GM18507 (cell line): ENCODE results near the gene ADGRL1.
A peak's percentile ranks its signal among the peaks of the same experiment; 100 is the strongest.
"Not testable (repeated sequence)": the region's sequence is repeated elsewhere in the genome, so short reads cannot be mapped to it uniquely, and the experiment has no call there.

Source experiments
- DNase-seq: peaks from one replicate; pipeline ENCODE4 v3.0.0; 2011; ENCODE audit warnings: low read depth; ENCODE audit not compliant: insufficient read length; ENCODE audit errors: extremely low spot score
- FAIRE-seq: peaks from 2 replicates; lab custom pipeline; 2011; peaks lifted over from hg19 to GRCh38; lab: Jason Lieb, UNC

Gene ADGRL1

GRCh38 chr19:14148751-14149410, 57.1 kb downstream of the ADGRL1 start:
- FAIRE-seq (no peak), DNase-seq (no peak)

GRCh38 chr19:14147797-14148605, 58.0 kb downstream of the ADGRL1 start:
- DNase-seq (peak; percentile 46), FAIRE-seq (no peak)

GRCh38 chr19:14146789-14147216, 59.2 kb downstream of the ADGRL1 start:
- DNase-seq (no peak), FAIRE-seq (no peak)

GRCh38 chr19:14146169-14146568, 59.8 kb downstream of the ADGRL1 start:
- FAIRE-seq, DNase-seq: not testable (repeated sequence)

DNA sequence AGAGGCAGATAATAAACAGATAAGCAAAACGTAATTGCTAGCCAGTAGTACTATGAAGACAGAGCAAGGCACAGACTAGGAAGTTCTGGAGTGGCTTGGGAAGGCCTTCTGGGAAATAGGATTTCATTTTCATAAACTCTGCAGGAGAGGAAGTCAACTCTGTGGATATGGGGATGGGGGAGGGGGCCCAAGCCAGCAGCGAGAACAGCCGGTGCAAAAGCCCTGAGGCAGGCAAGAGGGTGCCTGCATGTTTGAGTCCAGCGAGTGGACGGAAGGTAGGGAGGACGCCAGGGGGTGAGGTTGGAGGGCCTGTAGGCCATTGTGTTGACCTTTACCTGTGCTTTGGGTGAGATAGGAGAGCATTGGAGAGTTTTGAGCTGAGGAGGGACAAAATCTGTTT, 60.6 kb downstream of the ADGRL1 start:
- DNase-seq, result no peak

GRCh38 chr19:14142262-14143190, 63.4 kb downstream of the ADGRL1 start:
- FAIRE-seq, result no peak
- DNase-seq, result no peak

More for the DNA sequence above, 60.6 kb downstream of the ADGRL1 start:
- FAIRE-seq, result no peak

GRCh38 chr19:14141041-14141440, 64.9 kb downstream of the ADGRL1 start:
- FAIRE-seq (no peak), DNase-seq (no peak)

DNA sequence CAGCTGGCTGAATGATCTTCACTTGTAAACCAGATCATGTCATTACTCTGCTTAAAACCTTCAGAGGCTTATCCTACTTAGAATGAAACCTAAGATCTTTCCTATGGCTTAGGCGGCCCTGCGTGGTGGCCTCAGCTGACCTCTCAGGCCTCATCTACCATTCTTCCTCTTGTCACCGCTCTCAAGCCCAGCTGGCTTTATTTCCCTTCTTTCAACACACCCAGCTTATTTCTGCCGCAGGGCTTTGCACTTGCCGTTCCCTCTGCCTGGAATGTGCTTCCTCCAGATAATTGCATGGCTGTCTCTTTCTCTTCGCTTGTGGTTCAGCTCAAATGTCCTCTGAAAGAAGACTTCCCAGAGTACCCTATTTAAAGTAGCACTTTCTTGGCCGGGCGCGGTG, 66.0 kb downstream of the ADGRL1 start:
- DNase-seq, result no peak
- no peak for FAIRE-seq

DNA sequence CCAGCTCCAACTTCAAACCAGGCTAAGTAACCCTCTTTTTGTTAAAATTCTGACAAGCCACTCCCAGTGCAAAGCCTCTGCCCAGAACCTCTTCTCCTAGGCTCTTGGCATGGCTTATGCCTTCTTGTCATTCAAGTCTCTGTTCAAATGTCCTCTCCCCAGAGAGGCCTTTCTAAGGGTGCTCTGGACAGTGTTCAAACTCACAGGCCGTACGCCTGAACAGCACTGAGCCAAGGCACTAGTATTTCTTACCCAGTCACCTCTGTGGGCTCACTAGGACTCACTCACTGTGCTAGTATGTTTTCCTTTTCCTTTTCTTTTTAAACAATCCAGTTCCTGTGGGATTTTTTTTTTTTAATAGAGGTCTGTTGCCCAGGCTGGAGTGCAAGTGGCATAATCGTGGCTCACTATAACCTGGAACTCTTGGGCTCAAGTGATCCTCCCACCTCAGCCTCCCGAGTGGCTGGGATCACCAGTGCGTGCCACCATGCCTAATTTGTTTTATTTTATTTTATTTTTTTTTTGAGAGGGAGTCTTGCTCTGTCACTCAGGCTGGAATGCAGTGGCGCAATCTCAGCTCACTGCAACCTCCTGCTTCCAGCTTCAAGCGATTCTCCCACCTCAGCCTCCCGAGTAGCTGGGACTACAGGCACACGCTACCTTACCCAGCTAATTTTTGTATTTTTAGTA, 67.2 kb downstream of the ADGRL1 start:
- no peak for DNase-seq
- no peak for FAIRE-seq

- peak; percentile 99 for FAIRE-seq
- peak; percentile 97 for DNase-seq
These were observed 69.3 kb downstream of the ADGRL1 start, which contains the start of gene ASF1B for GRCh38 chr19:14136509-14137281. TSS of gene ASF1B (minus strand) at chr19:14136589. CDS start at chr19:14136456, 133 bp downstream.

- DNase-seq (no peak), FAIRE-seq (no peak)
These were observed 69.9 kb downstream of the ADGRL1 start for GRCh38 chr19:14135985-14136508.

- DNase-seq (no peak), FAIRE-seq (no peak)
These were observed 70.6 kb downstream of the ADGRL1 start for GRCh38 chr19:14135355-14135754.

GRCh38 chr19:14127929-14128509, 78.0 kb downstream of the ADGRL1 start:
- DNase-seq (no peak), FAIRE-seq (peak; percentile 65)

- FAIRE-seq, result no peak
- no peak for DNase-seq
These were observed 78.8 kb downstream of the ADGRL1 start for GRCh38 chr19:14127176-14127575.

GRCh38 chr19:14122924-14123323, 83.0 kb downstream of the ADGRL1 start:
- no peak for FAIRE-seq
- DNase-seq, result no peak

DNA sequence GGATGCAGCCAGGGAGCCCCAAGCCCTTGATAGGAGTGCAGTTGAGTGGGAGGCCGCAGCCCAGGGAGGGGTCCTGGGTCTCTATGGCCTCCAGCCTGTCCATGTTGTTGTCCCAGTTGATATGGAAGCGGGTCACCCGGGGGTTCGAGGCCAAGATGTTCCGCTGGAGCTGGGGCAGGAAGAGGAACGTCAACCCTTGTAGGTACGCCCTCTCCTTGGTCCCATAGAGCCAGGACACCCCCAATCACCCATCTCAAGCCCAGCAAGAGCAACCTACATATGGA, 85.5 kb downstream of the ADGRL1 start:
- no peak for FAIRE-seq
- no peak for DNase-seq

- no peak for FAIRE-seq
These were observed 86.1 kb downstream of the ADGRL1 start for GRCh38 chr19:14119644-14120496.

More at GRCh38 chr19:14119644-14120496, 86.1 kb downstream of the ADGRL1 start:
- DNase-seq, result no peak
